OCI-LY7 (cell line): ENCODE data around the gene OR1F1. TPM values are rescaled to one million over a fixed set of nuclear protein-coding genes. Genes with fewer than 3 reads are reported as not detected.

Experiments used
- BruUV-seq: library from RNA; stranded (reverse); fragments of 400-500 nt; replicated peaks from 2 replicates; lab custom pipeline; 2021; lab: Mats Ljungman, UMichigan
- CTCF ChIA-PET: fragments of 300-600 bp; sonication (Branson Sonifier 250); formaldehyde crosslinking; loops from one replicate; lab custom pipeline; 2022; ENCODE audit warnings: antibody characterized with exemption; ENCODE audit not compliant: unreplicated experiment; lab: Charles Lee
- POLR2A ChIA-PET: fragments of 300-600 bp; sonication (Branson Sonifier 250); formaldehyde crosslinking; loops from one replicate; lab custom pipeline; 2022; ENCODE audit warnings: antibody characterized with exemption; lab: Charles Lee
- DNase-seq: peaks from one replicate; pipeline ENCODE4 v3.0.0-alpha.2; 2015; ENCODE audit warnings: low spot score
- H2AFZ ChIP-seq: fragments of 200-600 bp; sonication (generic), shearing (Covaris generic); 2 replicates; pipeline ENCODE4 v1.6.1; 2014; ENCODE audit warnings: mild to moderate bottlenecking, antibody characterized with exemption, low read length, moderate library complexity
- H3K27ac ChIP-seq: fragments of 200-600 bp; sonication (generic); 2 replicates; pipeline ENCODE4 v1.5.1; 2014; ENCODE audit warnings: mixed run types, low read depth, mild to moderate bottlenecking, moderate library complexity, low read length, inconsistent platforms; ENCODE audit not compliant: poor library complexity, severe bottlenecking
- H3K36me3 ChIP-seq: fragments of 200-600 bp; sonication (generic); 2 replicates; pipeline ENCODE4 v1.6.1; 2014; ENCODE audit warnings: mild to moderate bottlenecking, antibody characterized with exemption, low read length, moderate library complexity, mixed read lengths; ENCODE audit not compliant: insufficient read depth
- H3K4me1 ChIP-seq: fragments of 200-600 bp; sonication (generic); 2 replicates; pipeline ENCODE4 v1.5.1; 2014; ENCODE audit warnings: mild to moderate bottlenecking, low read length; ENCODE audit not compliant: insufficient read depth, poor library complexity, severe bottlenecking
- H3K4me2 ChIP-seq: fragments of 200-600 bp; sonication (generic); 2 replicates; pipeline ENCODE4 v1.6.1; 2014; ENCODE audit warnings: mild to moderate bottlenecking, low read length
- H3K4me3 ChIP-seq: fragments of 200-600 bp; sonication (generic); 2 replicates; pipeline ENCODE4 v1.5.1; 2014; ENCODE audit warnings: mild to moderate bottlenecking, low read depth, low read length; ENCODE audit not compliant: poor library complexity, severe bottlenecking
- H3K79me2 ChIP-seq: fragments of 200-600 bp; sonication (generic); 2 replicates; pipeline ENCODE4 v1.6.1; 2016; ENCODE audit warnings: low read depth, mild to moderate bottlenecking, low read length, moderate library complexity, mixed read lengths; ENCODE audit not compliant: insufficient read depth
- H3K9me2 ChIP-seq: fragments of 200-600 bp; sonication (generic); 2 replicates; pipeline ENCODE4 v1.6.1; 2016; ENCODE audit warnings: mild to moderate bottlenecking, low read length, mixed read lengths; ENCODE audit not compliant: insufficient read depth
- H3K9me3 ChIP-seq: fragments of 200-600 bp; sonication (generic); 2 replicates; pipeline ENCODE4 v1.6.1; 2014; ENCODE audit warnings: mild to moderate bottlenecking, mixed run types, low read length, mixed read lengths
- H4K20me1 ChIP-seq: fragments of 200-600 bp; sonication (generic); 2 replicates; pipeline ENCODE4 v1.6.1; 2014; ENCODE audit warnings: mild to moderate bottlenecking, antibody characterized with exemption, low read length, moderate library complexity, mixed read lengths; ENCODE audit not compliant: insufficient read depth
- CTCF ChIP-seq: fragments of 200-600 bp; sonication (generic); conservative IDR thresholded peaks from 2 replicates; pipeline ENCODE4 v1.5.1; 2014; ENCODE audit warnings: mild to moderate bottlenecking, antibody characterized with exemption, low read length, moderate library complexity, mixed read lengths
- EZH2phosphoT487 ChIP-seq: fragments of 200-600 bp; sonication (generic); IDR thresholded peaks from 2 replicates; pipeline ENCODE4 v1.6.1; 2018; ENCODE audit warnings: low read depth, borderline replicate concordance, mild to moderate bottlenecking, mixed run types, antibody characterized with exemption, low read length, moderate library complexity, mixed read lengths
- intact Hi-C: fragments of 100-400 bp; cut with micrococcal nuclease; formaldehyde crosslinking; loops from one replicate; pipeline ENCODE4 v1.10.0; 2022; ENCODE audit not compliant: unreplicated experiment
- total RNA-seq, 2 experiments: library from RNA; depleted of rRNA in 1 of 2; stranded (reverse); fragments of >200 nt in 1 of 2; shearing (Covaris generic) in 1 of 2; gene quantifications; 2 replicates each; pipeline ENCODE4 v1.2.3, GENCODE V29; 2014 to 2022

The OR1F1 gene
- total RNA-seq, 2 experiments from 2014 or later: not detected

GRCh38 chr16:3214904-3215600 is 27.0 kb downstream of the OR1F1 start:
- CTCF ChIA-PET: no interaction called here

GRCh38 chr16:3215601-3216262 is 27.7 kb downstream of the OR1F1 start:
- Histone ChIP-seq H4K20me1 (no peaks in the 10 kb centered on the region), H3K4me3 (peak overlapping the region; percentile 31), H3K36me3 (no peaks in the 10 kb centered on the region), H3K79me2 (no peaks in the 10 kb centered on the region), H3K9me2 (no peaks in the 10 kb centered on the region), H3K9me3 (no peaks in the 10 kb centered on the region), H3K27ac (peak overlapping the region; percentile 55), H3K4me1 (peaks cover 31% of the 10 kb centered on the region), H3K4me2 (peak overlapping the region; percentile 71), H2AFZ (peak overlapping the region; percentile 89)
- no peak for DNase-seq
- intact Hi-C loops: no loop called here
- TF ChIP-seq EZH2phosphoT487 (no peak), CTCF (no peak)
- BruUV-seq: no TSS peak
- ChIA-PET CTCF (no interaction called here), POLR2A (no interaction called here)

More at GRCh38 chr16:3214904-3215600, 27.0 kb downstream of the OR1F1 start:
- Histone ChIP-seq H3K4me3 (peak overlapping the region; percentile 31), H3K4me2 (peak overlapping the region; percentile 71), H3K9me3 (no peaks in the 10 kb centered on the region), H2AFZ (peak overlapping the region; percentile 89), H3K9me2 (no peaks in the 10 kb centered on the region), H3K4me1 (peaks cover 31% of the 10 kb centered on the region), H3K27ac (peak overlapping the region; percentile 55), H3K36me3 (no peaks in the 10 kb centered on the region), H3K79me2 (no peaks in the 10 kb centered on the region), H4K20me1 (no peaks in the 10 kb centered on the region)
- intact Hi-C loops: no loop called here
- BruUV-seq: no TSS peak
- no peak for TF ChIP-seq CTCF
- TF ChIP-seq EZH2phosphoT487: no peak
- DNase-seq: peak; percentile 83
- POLR2A ChIA-PET: no interaction called here

GRCh38 chr16:3216263-3216640 is 28.2 kb downstream of the OR1F1 start:
- Histone ChIP-seq H3K9me2 (no peaks in the 10 kb centered on the region), H3K79me2 (no peaks in the 10 kb centered on the region), H3K4me3 (no peak overlapping the region), H3K27ac (peak overlapping the region; percentile 55), H3K4me2 (peak overlapping the region; percentile 71), H4K20me1 (no peaks in the 10 kb centered on the region), H2AFZ (peak overlapping the region; percentile 89; the same call in 1 of the 2 replicates), H3K9me3 (no peaks in the 10 kb centered on the region), H3K4me1 (peaks cover 31% of the 10 kb centered on the region), H3K36me3 (no peaks in the 10 kb centered on the region)
- peak; percentile 34 for DNase-seq
- POLR2A ChIA-PET: interaction anchor here (0.7 kb wide), 1 partner anchor 11 kb away, joined by 4 read pairs; no protein-coding TSS in a partner anchor
- no peak for TF ChIP-seq CTCF
- TF ChIP-seq EZH2phosphoT487: no peak
- CTCF ChIA-PET: no interaction called here
- no TSS peak for BruUV-seq
- intact Hi-C loops: no loop called here
